Kidney (tissue), 14 donors: ENCODE data around the gene SH3BGRL2. TPM values are rescaled to one million over a fixed set of nuclear protein-coding genes. Genes with fewer than 3 reads are reported as not detected.
A peak's percentile ranks its signal among the peaks of the same experiment; 100 is the strongest.
"Not testable (repeated sequence)": the region's sequence is repeated elsewhere in the genome, so short reads cannot be mapped to it uniquely, and the experiment has no call there.

Source experiments
- DNase-seq, 5 donors: peaks; one replicate each; pipeline ENCODE4 v3.0.0-alpha.2; 2013 to 2020
- FAIRE-seq: peaks from 2 replicates; lab custom pipeline; 2012; peaks lifted over from hg19 to GRCh38; lab: Jason Lieb, UNC
- H3K27ac ChIP-seq, 2 donors: one replicate each; pipeline ENCODE4 v1.7.0; 2013; ENCODE audit warnings: low read depth in 2 of 2, low read length in 2 of 2, inconsistent platforms in 1 of 2
- H3K27me3 ChIP-seq: one replicate; pipeline ENCODE4 v1.7.1; 2013; ENCODE audit warnings: low read length, inconsistent platforms; ENCODE audit not compliant: control insufficient read depth, insufficient read depth
- H3K36me3 ChIP-seq, 3 donors: one replicate each; pipeline versions ENCODE4 v1.7.0 to v1.7.1; 2013; ENCODE audit warnings: low read length in 3 of 3, control low read depth in 1 of 3, inconsistent platforms in 1 of 3; ENCODE audit not compliant: insufficient read depth in 3 of 3, control insufficient read depth in 2 of 3
- H3K4me1 ChIP-seq, 3 donors: one replicate each; pipeline versions ENCODE4 v1.7.0 to v1.7.1; 2013; ENCODE audit warnings: low read length in 3 of 3, inconsistent platforms in 1 of 3, low read depth in 1 of 3; ENCODE audit not compliant: control insufficient read depth in 2 of 3, insufficient read depth in 2 of 3
- H3K4me3 ChIP-seq, 3 donors: one replicate each; pipeline versions ENCODE4 v1.7.0 to v1.8.1; 2013; ENCODE audit warnings: low read length in 3 of 3, control low read depth in 1 of 3, inconsistent platforms in 1 of 3
- H3K9ac ChIP-seq, 3 donors: one replicate each; pipeline versions ENCODE4 v1.7.0 to v1.7.1; 2013; ENCODE audit warnings: low read length in 3 of 3, control low read depth in 1 of 3, inconsistent platforms in 1 of 3
- H3K9me3 ChIP-seq, 3 donors: one replicate each; pipeline versions ENCODE4 v1.7.0 to v1.7.1; 2013; ENCODE audit warnings: low read length in 3 of 3, control low read depth in 1 of 3, inconsistent platforms in 1 of 3; ENCODE audit not compliant: control insufficient read depth in 2 of 3, insufficient read depth in 1 of 3
- intact Hi-C: fragments of 100-400 bp; cut with DNase I; formaldehyde crosslinking; loops from one replicate; pipeline ENCODE4 v1.11.1; 2022
- polyA plus RNA-seq: library from polyadenylated mRNA; stranded (reverse); fragments of 350-450 nt; fragmentation: Illumina TruSeq; extraction: RNeasy Lipid Tissue Mini Kit (QIAGEN cat#74804); gene quantifications from one replicate; pipeline ENCODE4 v1.2.3, GENCODE V29; 2014; ENCODE audit warnings: low read depth, low replicate concordance; ENCODE audit not compliant: insufficient read depth
- total RNA-seq: library from RNA; stranded (reverse); fragmentation: NEBNext Ultra II Directional; extraction: Animal tissue kit (Norgen Biotek cat#: 25700); gene quantifications from one replicate; pipeline ENCODE4 v1.2.1, GENCODE V29; 2021
- TF ChIP-seq, protein P1 (sequence below): IDR thresholded peaks from 3 replicates; pipeline ENCODE4 v1.5.1; 2012; ENCODE audit warnings: mild to moderate bottlenecking, moderate library complexity, borderline replicate concordance; ENCODE audit not compliant: insufficient read depth; ENCODE audit errors: extremely low read depth
- donor health status: control.
- donor health status: control.
- donor health status: control.
- donor health status: control.
- donor health status: control.
- donor health status: DM: yes; HTN: yes; CAD: no.
- donor health status: Normal renal cell carcinoma (clear cell type).

The SH3BGRL2 gene
- total and polyA plus RNA-seq, 2 donors from 2014 or later: 14.6 to 18.6 TPM

DNA sequence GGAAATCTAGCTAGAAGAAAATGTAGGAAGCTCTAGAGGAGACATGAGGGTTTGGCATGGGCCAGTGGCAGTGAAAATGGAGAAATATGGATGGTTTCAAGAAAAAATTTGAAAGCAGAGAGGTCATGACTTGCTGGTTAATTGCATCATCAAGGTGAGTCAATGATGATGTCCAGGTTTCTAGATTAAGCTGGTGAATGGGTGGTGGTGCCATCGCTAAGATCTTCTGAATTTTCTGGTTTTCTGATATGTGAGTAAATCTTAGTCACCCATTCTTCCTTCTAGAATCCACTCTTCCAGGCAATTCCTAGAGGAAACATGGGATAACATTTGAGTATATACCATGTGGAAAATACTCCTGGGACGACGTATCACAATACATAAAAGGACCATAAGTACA is 25.0 kb downstream of the SH3BGRL2 start:
- TF ChIP-seq, protein P1, sequence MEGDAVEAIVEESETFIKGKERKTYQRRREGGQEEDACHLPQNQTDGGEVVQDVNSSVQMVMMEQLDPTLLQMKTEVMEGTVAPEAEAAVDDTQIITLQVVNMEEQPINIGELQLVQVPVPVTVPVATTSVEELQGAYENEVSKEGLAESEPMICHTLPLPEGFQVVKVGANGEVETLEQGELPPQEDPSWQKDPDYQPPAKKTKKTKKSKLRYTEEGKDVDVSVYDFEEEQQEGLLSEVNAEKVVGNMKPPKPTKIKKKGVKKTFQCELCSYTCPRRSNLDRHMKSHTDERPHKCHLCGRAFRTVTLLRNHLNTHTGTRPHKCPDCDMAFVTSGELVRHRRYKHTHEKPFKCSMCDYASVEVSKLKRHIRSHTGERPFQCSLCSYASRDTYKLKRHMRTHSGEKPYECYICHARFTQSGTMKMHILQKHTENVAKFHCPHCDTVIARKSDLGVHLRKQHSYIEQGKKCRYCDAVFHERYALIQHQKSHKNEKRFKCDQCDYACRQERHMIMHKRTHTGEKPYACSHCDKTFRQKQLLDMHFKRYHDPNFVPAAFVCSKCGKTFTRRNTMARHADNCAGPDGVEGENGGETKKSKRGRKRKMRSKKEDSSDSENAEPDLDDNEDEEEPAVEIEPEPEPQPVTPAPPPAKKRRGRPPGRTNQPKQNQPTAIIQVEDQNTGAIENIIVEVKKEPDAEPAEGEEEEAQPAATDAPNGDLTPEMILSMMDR: no peak
- H3K9ac ChIP-seq: no peak overlapping the region

DNA sequence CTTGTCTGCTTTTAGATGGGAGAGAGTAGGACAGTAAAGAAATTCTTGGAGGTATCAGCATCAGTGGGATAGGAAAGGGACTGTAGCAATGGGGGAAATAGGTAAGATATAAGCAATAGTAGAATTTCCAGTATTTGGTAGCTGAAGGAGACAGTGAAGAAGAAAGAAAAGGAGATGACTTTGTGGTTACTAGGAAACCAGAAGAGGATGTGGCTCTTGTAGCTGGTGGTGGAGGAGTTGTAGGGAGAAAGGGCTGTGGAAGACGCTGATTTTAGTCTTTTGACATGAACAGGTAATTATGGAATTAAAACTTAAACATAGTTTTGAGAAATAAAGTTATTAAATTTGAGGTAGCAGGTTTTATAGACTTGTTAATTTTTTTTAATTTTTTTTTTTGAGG is 26.1 kb downstream of the SH3BGRL2 start:
- Histone ChIP-seq H3K27ac (no peak overlapping the region), H3K27me3 (no peaks in the 10 kb centered on the region), H3K36me3 (no peaks in the 10 kb centered on the region), H3K4me3 (no peak overlapping the region), H3K4me1 (no peaks in the 10 kb centered on the region), H3K9ac (no peak overlapping the region), H3K9me3 (no peaks in the 10 kb centered on the region)
- DNase-seq: no peak
- TF ChIP-seq, protein P1: no peak
- intact Hi-C loops: no loop called here
- FAIRE-seq: no peak

More for the DNA sequence above, 25.0 kb downstream of the SH3BGRL2 start:
- no peak overlapping the region for H3K27ac ChIP-seq
- DNase-seq (no peak), FAIRE-seq (no peak)
- intact Hi-C loops: no loop called here
- no peaks in the 10 kb centered on the region for H3K4me1 ChIP-seq
- no peaks in the 10 kb centered on the region for H3K36me3 ChIP-seq
- no peaks in the 10 kb centered on the region for H3K27me3 ChIP-seq
- no peaks in the 10 kb centered on the region for H3K9me3 ChIP-seq
- H3K4me3 ChIP-seq: no peak overlapping the region

DNA sequence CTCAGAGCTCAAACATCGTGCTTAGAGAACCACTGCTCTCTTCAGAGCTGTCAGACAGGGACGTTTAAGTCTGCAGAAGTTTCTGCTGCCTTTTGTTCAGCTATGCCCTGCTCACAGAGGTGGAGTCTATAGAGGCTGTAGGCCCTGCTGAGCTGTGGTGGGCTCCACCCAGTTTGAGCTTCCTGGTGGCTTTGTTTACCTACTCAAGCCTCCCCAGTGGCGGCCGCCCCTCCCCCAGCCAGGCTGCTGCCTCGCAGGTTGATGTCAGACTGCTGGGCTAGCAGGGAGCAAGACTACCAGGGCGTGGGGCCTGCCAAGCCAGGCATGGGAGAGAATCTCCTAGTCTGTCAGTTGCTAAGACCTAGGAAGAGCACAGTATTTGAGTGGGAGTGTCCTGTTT is 32.5 kb downstream of the SH3BGRL2 start:
- H3K9me3 ChIP-seq, H3K27ac ChIP-seq, H3K9ac ChIP-seq, FAIRE-seq, H3K4me1 ChIP-seq, H3K27me3 ChIP-seq, H3K4me3 ChIP-seq, intact Hi-C loops, H3K36me3 ChIP-seq: not testable (repeated sequence)
- DNase-seq: peak in 1 of 5 donors; percentile 44

DNA sequence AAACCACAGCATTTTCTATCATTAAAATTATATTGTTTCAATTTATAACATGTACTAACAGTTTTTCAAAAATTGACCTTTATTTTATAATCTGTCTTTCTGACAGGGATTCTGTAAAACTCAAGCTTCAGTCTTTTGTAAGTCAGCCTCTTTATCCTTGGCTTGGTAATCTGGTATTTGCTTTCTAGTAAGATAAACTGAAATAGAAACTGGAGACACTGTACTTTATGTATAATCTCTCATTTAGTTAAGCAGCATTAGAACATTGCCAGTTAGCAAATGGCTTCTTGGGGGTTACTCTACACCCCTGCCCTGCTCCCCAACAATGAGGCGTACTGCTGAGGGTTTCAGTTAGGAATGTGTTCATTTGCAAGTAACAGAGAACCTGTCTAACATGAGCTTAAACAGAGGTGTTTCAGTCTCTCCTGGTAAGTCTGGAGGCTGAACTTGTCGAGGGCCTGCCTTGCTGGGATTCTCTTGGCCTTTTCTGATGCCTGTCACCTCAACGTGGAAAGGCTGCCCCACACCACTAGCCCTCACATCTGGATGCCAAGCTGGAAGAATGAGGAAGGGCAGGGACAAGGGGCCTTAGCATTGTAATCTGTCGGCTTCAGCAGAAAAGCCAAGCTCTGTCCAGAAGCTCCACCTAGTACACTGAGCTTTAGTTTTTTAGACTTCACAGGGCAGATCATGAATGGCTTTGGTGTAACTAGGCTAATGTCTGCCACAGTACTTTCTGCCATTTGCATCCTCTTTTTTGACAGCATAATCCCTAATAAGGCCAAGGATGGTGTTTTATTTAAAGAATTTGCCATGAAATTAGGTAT is 34.8 kb downstream of the SH3BGRL2 start:
- DNase-seq (no peak), FAIRE-seq (no peak)
- Histone ChIP-seq H3K9ac (no peak overlapping the region), H3K9me3 (no peaks in the 10 kb centered on the region), H3K27me3 (no peaks in the 10 kb centered on the region), H3K4me1 (no peaks in the 10 kb centered on the region), H3K4me3 (no peak overlapping the region), H3K36me3 (no peaks in the 10 kb centered on the region), H3K27ac (no peak overlapping the region)
- intact Hi-C loops: no loop called here
- TF ChIP-seq, protein P1: no peak
